Breast epithelium (tissue), 4 donors: ENCODE measurements around the gene CCDC116. TPM values are rescaled to one million over a fixed set of nuclear protein-coding genes. Genes with fewer than 3 reads are reported as not detected.
"Not testable (repeated sequence)": the region's sequence is repeated elsewhere in the genome, so short reads cannot be mapped to it uniquely, and the experiment has no call there.

Experiments
- DNase-seq, 2 donors: peaks; one replicate each; pipeline ENCODE4 v3.0.0-alpha.2; 2019; ENCODE audit warnings: low spot score in 2 of 2
- H3K27ac ChIP-seq, 2 donors: fragments of 200-600 bp; sonication (generic) in 1 of 2; one replicate each; pipeline ENCODE4 v1.5.1; 2016 to 2019; ENCODE audit warnings: mild to moderate bottlenecking in 1 of 2
- H3K27me3 ChIP-seq, 2 donors: fragments of 200-600 bp; sonication (generic) in 1 of 2; one replicate each; pipeline versions ENCODE4 v1.5.1 to v1.6.0; 2017 to 2019; ENCODE audit warnings: control low read depth in 1 of 2, mild to moderate bottlenecking in 1 of 2
- H3K36me3 ChIP-seq: fragments of 200-600 bp; one replicate; pipeline ENCODE4 v1.5.1; 2019
- H3K4me1 ChIP-seq, 2 donors: fragments of 200-600 bp; sonication (generic); one replicate each; pipeline ENCODE4 v1.5.1; 2016 to 2019; ENCODE audit warnings: control low read depth in 1 of 2
- H3K4me3 ChIP-seq, 3 donors: fragments of 200-600 bp; sonication (generic); 1 replicate in 2 of 3; 2 replicates in 1 of 3; pipeline ENCODE4 v1.5.1; 2016 to 2019; ENCODE audit warnings: mild to moderate bottlenecking in 3 of 3, moderate library complexity in 2 of 3
- H3K9me3 ChIP-seq, 2 donors: fragments of 200-600 bp; sonication (generic) in 1 of 2; one replicate each; pipeline ENCODE4 v1.5.1; 2016 to 2019; ENCODE audit warnings: control low read depth in 1 of 2
- POLR2A ChIP-seq: fragments of 450-650 bp; IDR thresholded peaks from one replicate; pipeline ENCODE4 v1.6.1; 2016; ENCODE audit warnings: antibody characterized with exemption, mild to moderate bottlenecking, moderate library complexity
- POLR2AphosphoS5 ChIP-seq, 3 donors: sonication (generic); formaldehyde crosslinking; IDR thresholded peaks; one replicate each; pipeline ENCODE4 v1.6.1; 2017; ENCODE audit warnings: antibody characterized with exemption in 3 of 3
- intact Hi-C: fragments of 100-400 bp; cut with DNase I; formaldehyde crosslinking; loops from one replicate; pipeline ENCODE4 v1.15.1; 2023; ENCODE audit warnings: low total_unique reads
- total RNA-seq, 3 donors: library from RNA; depleted of rRNA; stranded (reverse); fragments of >200 nt; gene quantifications; one replicate each; pipeline ENCODE4 v1.1.0, GENCODE V29; 2016
- TF ChIP-seq, protein P1 (sequence below), 3 donors: fragments of 450-650 bp; IDR thresholded peaks; one replicate each; pipeline ENCODE4 v1.5.1; 2016 to 2017; ENCODE audit warnings: antibody characterized with exemption in 3 of 3, mild to moderate bottlenecking in 3 of 3, moderate library complexity in 3 of 3

Gene CCDC116
- total RNA-seq, 3 donors from 2014 or later, result 0.15 to 0.33 TPM; not detected in 1

DNA sequence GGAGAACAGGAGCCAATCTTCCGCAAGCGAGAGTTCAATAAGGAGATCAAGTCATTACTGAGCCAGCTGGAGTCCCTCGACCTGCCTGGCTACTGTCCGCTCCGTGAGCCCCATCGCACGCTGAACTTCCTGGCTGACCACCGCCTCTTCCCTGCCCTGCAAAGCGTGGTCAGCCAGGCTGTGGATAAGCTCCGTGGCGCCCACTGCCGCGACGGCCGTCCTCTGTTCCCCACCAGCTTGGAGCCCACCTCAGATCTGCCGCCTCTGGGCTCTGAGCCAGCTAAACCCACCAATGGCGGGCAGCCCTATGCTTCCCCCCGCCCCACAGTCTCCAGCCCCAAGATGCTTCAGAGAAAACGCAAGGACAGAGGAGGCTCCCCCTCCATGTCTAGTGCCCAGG lies 2.3 kb downstream of the CCDC116 start:
- Histone ChIP-seq H3K9me3 (no peaks in the 10 kb centered on the region), H3K27me3 (no peaks in the 10 kb centered on the region), H3K27ac (no peak overlapping the region), H3K4me3 (no peak overlapping the region), H3K36me3 (no peaks in the 10 kb centered on the region), H3K4me1 (no peaks in the 10 kb centered on the region)
- no peak for DNase-seq
- no peak for TF ChIP-seq POLR2A
- TF ChIP-seq, protein P1, sequence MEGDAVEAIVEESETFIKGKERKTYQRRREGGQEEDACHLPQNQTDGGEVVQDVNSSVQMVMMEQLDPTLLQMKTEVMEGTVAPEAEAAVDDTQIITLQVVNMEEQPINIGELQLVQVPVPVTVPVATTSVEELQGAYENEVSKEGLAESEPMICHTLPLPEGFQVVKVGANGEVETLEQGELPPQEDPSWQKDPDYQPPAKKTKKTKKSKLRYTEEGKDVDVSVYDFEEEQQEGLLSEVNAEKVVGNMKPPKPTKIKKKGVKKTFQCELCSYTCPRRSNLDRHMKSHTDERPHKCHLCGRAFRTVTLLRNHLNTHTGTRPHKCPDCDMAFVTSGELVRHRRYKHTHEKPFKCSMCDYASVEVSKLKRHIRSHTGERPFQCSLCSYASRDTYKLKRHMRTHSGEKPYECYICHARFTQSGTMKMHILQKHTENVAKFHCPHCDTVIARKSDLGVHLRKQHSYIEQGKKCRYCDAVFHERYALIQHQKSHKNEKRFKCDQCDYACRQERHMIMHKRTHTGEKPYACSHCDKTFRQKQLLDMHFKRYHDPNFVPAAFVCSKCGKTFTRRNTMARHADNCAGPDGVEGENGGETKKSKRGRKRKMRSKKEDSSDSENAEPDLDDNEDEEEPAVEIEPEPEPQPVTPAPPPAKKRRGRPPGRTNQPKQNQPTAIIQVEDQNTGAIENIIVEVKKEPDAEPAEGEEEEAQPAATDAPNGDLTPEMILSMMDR (IDR thresholded peaks at IDR 0.05), result no peak
- no peak for TF ChIP-seq POLR2AphosphoS5 (IDR thresholded peaks at IDR 0.05)
- intact Hi-C loops, result no loop called here

DNA sequence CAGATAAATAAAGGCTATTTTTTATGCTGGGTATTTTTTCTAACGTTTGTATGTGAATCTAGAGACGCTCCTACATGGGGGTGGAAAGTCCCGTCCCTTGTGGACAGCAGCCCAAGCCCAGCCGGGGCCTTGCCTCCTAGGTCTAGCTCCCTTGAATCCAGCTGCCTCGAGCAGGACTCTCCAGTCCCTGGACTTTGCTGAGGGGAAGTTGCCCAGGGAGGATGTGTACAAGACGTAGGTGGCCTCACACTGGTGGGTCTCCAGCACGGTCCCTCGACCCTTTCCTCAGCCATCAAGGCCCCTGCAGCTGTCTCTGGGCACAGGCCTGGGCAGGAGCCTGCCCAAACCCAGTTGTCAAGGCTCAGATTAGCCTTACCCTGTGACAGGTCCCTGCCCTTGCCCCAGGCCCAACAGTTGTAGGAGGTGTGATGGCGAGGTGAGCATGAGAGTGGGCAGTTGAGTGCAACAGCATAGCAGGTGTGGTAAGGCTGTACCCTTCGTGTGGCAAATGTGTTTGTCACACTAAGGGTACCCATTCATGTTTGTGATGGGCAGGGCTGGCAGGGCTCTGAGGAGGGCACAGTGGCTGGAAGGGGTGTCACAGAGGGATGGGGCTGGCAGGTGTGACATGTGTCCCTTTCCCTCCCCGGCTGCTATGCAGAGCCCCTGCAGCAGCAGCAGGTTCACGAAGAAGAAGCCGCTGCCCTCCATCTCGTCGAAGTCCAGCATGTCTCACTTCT lies 3.4 kb downstream of the CCDC116 start:
- intact Hi-C loops, result no loop called here
- H3K27me3 ChIP-seq, result no peaks in the 10 kb centered on the region
- no peaks in the 10 kb centered on the region for H3K36me3 ChIP-seq
- H3K4me1 ChIP-seq, result no peaks in the 10 kb centered on the region
- DNase-seq, result no peak
- no peak overlapping the region for H3K27ac ChIP-seq
- H3K9me3 ChIP-seq, result no peaks in the 10 kb centered on the region
- no peak overlapping the region for H3K4me3 ChIP-seq
- no peak for TF ChIP-seq POLR2A
- no peak for TF ChIP-seq POLR2AphosphoS5 (IDR thresholded peaks at IDR 0.05)
- TF ChIP-seq, protein P1 (IDR thresholded peaks at IDR 0.05), result no peak

DNA sequence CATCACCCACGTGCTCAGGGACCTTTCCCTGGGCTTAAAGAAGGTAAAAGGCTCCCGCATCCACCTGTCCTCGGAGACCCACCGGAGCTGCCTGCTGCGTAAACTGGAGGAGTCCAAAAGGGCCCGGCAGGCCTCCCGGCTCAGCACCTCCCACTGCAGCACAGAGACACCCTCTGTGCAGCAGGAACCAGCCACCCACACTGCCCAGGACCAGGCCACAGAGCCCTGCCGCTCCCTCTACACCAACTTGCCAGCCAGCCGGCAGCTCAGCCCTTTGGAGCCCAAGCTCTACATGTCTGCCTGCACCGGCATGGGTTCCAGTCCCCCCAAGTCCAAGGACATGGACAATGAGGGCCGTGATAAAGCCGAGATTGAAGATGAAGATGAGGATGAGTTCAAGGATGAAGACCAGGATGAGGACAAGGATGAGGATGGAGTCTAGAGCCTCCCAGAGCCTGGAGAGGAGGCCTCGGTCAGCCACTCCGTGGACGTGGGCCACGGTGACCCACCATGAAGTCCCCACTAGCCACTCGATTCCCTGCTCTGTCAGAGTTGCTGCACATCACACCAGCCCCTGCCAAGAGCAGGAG lies 4.2 kb downstream of the CCDC116 start:
- H3K4me3 ChIP-seq, result no peak overlapping the region
- no peaks in the 10 kb centered on the region for H3K27me3 ChIP-seq
- H3K9me3 ChIP-seq, result no peaks in the 10 kb centered on the region
- H3K4me1 ChIP-seq, result no peaks in the 10 kb centered on the region
- H3K36me3 ChIP-seq, result no peaks in the 10 kb centered on the region
- TF ChIP-seq, protein P1 (IDR thresholded peaks at IDR 0.05), result no peak
- TF ChIP-seq POLR2A, result no peak
- TF ChIP-seq POLR2AphosphoS5 (IDR thresholded peaks at IDR 0.05), result no peak
- H3K27ac ChIP-seq, result no peak overlapping the region
- intact Hi-C loops, result no loop called here
- no peak for DNase-seq

DNA sequence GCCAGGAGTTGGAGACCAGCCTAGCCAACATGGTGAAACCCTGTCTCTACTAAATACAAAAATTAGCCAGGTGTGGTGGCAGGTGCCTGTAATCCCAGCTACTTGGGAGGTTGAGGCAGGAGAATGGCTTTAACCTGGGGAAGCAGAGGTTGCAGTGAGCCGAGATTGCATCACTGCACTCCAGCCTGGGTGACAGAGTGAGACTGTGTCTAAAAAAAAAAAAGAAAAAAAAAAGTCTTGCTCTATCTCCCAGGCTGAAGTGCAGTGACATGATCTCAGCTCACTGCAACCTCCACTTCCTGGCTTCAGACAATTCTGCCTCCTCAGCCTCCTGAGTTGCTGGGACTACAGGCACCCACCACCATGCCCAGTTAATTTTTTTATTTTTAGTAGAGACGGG lies 4.9 kb downstream of the CCDC116 start:
- H3K9me3 ChIP-seq, H3K36me3 ChIP-seq, H3K27me3 ChIP-seq, H3K4me3 ChIP-seq, DNase-seq, H3K27ac ChIP-seq, H3K4me1 ChIP-seq, intact Hi-C loops: not testable (repeated sequence)

DNA sequence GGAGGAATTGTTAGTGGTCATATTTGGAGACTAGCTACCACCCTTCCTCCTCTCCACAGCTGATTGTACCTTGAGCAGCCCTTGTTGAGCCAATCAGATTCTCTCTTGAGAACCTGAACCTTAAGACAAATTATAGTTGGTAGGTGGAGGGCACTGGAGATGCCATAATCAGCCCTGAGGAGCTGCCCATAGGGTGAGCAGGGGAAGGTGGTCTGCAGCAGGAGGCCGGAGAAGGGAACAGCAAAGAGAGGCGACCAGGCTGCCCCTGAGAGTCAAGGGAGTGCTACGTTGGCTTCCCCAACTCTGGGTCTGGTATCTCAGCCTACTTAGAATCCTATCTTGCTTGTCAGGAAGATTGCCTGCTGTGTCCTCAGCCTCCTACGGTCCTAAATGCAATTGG lies 6.8 kb downstream of the CCDC116 start:
- Histone ChIP-seq H3K27ac (no peak overlapping the region), H3K36me3 (no peaks in the 10 kb centered on the region), H3K4me3 (no peak overlapping the region), H3K27me3 (no peaks in the 10 kb centered on the region), H3K9me3 (no peaks in the 10 kb centered on the region), H3K4me1 (peaks cover 0 to 4% of the 10 kb centered on the region in 2 donors)
- intact Hi-C loops, result no loop called here
- no peak for DNase-seq
- no peak for TF ChIP-seq POLR2AphosphoS5 (IDR thresholded peaks at IDR 0.05)
- TF ChIP-seq, protein P1 (IDR thresholded peaks at IDR 0.05), result no peak
- no peak for TF ChIP-seq POLR2A
